HG03521 (cell line): ENCODE measurements around the gene BORA.
"Not testable (repeated sequence)": the region's sequence is repeated elsewhere in the genome, so short reads cannot be mapped to it uniquely, and the experiment has no call there.

Source experiments
- ATAC-seq: cut with Tn5 transposase; IDR thresholded peaks from one replicate; pipeline ENCODE4 v1.9.1; 2021; ENCODE audit warnings: mild to moderate bottlenecking, moderate library complexity; ENCODE audit not compliant: unreplicated experiment

BORA gene

GRCh38 chr13:72760189-72760588 lies 32.5 kb downstream of the BORA start:
- no peak for ATAC-seq

DNA sequence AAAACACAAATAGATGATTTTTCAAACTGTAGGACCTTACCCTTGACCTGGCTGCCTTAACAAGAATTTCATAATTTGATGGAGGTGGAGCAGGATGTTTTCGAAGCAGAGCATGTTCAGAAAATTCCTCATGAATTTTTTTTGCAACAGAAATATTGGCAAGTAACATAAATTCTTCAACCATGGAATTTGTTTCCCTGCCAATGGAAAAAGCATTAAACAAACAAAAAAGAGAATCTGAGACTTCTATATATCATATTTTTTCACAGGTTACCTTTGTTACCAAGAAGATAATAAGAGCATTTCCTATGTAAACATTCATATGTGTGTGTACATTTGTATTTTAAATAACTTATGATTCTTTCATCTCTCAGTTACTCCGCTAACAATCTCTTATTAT lies 35.7 kb downstream of the BORA start:
- no peak for ATAC-seq

DNA sequence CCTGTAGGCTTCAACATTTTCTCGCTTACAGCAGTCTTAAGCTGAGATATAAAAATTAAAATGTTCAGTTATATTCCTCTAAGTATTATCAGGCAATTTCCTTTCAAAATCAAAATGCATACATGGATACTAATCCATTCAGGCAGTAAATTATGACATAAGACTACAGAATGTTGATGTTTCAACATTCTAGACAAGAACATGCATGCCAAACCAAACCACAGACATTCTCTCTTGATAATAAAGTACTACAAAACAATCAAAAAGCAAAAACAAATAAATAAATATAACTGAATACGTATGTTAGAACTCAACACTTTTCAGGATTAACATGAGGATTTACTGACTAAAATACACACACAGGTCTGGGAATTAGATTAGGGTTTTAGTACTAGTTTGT lies 46.3 kb downstream of the BORA start:
- ATAC-seq: no peak

DNA sequence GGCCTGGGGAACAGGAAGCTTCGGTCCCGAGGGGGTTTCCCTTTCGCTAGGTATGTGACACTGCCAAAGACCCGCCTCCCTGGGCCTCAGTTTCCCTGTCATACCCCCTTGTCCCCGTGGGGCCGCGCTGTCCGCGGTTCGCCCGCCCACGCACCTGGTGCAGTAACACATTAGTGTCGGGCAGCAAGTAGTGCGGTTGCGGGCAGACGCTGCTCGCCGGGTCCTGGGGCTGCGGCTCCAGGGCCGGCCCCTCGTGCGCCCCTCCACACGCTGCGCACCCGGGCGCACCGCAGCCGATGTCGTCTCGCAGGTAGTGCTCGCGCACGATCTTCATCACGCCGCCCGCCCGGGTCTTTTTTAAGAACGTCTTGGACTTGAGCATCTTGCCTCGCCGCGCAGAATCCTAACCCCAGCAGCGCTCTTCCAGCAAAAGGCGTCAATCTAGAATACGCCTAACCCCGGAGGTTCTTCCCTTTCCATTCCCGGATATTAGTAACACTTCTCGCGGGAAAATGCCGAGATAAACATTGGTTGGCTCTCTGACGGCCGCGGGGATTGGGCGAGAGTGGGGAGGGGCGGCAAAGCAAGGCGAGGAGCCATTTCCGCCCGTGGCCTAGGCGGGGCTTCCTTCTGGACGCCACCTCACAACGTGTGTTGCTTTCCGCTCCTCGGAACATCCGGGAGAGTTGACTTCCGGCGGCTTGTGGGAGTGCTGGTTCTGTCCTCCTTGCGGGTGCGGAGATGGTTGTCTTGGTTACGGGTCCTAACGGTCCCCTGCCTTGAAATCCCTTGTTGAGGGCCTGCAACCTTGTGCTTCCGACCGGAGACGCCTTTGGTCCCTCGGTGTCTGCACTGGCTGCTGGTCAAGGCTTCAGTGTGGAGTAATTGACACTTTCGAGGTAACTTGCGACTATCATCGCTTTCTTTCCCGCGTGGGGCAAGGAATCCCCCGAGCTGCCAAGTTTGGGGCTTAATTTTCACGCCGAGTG lies 54.0 kb downstream of the BORA start, which contains the start of the genes DIS3 and PIBF1:
Gene DIS3 (minus strand): TSS at position 450 of the 989 bp plus-strand sequence. CDS start 68 bp downstream, at position 382.
Gene PIBF1 (plus strand): TSS at position 683 of the 989 bp plus-strand sequence. CDS start 1,337 bp downstream, outside the sequence.
- peak; percentile 98 for ATAC-seq

- no peak for ATAC-seq
Measured at GRCh38 chr13:72782717-72783116, 55.0 kb downstream of the BORA start.

DNA sequence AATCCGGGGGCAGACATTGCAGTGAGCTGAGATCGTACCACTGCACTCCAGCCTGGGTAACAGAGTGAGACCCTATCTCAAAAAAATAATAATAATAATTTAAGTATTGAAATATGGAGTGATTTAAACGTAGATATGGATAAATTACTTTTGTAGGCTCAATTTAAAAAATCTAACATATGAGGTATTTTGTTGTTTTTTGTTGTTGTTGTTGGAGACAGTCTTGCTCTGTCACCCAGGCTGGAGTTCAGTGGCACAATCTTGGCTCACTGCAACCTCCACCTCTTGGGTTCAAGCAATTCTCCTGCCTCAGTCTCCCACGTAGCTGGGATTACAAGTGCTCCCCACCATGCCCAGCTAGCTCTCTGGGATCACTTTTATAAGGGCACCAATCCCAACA lies 57.0 kb downstream of the BORA start:
- ATAC-seq: not testable (repeated sequence)

DNA sequence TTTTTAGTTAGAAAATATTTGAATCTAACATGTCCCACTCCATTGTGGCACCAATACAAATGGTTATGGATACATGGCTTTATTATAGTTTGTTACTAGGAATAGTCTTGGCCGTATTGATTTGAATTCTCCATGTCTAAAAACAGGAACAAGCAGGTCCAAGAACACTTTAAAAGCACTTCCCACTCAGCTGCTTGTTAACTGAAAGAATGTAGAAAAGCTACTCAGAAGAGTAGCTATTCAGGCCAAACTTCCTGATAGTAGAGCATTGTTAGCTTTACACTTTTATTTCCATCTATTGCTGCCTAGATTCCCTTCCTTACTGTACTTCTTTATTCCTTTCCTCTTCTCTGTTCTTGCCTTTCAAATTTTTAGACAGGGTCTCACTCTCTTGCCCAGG lies 61.1 kb downstream of the BORA start:
- ATAC-seq: no peak

- ATAC-seq: no peak
Measured at GRCh38 chr13:72792640-72793039, 64.9 kb downstream of the BORA start.

- ATAC-seq: no peak
Measured at GRCh38 chr13:72798817-72799216, 71.1 kb downstream of the BORA start.

GRCh38 chr13:72804301-72804700 lies 76.6 kb downstream of the BORA start:
- ATAC-seq: no peak
